NCI-H460 (cell line): ENCODE measurements around the gene OSBPL2. TPM values are rescaled to one million over a fixed set of nuclear protein-coding genes. Genes with fewer than 3 reads are reported as not detected.
A peak's percentile ranks its signal among the peaks of the same experiment; 100 is the strongest.

Experiments used
- DNase-seq: peaks from one replicate; pipeline ENCODE4 v3.0.0-alpha.2; 2016; ENCODE audit warnings: low read depth; ENCODE audit errors: extremely low read depth
- polyA plus RNA-seq: library from polyadenylated mRNA; depleted of rRNA; stranded (reverse); fragments of >200 nt; gene quantifications from 2 replicates; pipeline ENCODE4 v1.2.3, GENCODE V29; 2014; cell fraction: nucleus; rRNA removed
- total RNA-seq: library from RNA; depleted of rRNA; stranded (reverse); fragments of >200 nt; shearing (Covaris generic); gene quantifications from 2 replicates; pipeline ENCODE4 v1.2.3, GENCODE V29; 2014; rRNA removed

Gene OSBPL2
- total RNA-seq = 12.4 and 14.8 TPM in 2 replicates
- 18.9 and 26.8 TPM in 2 replicates for polyA plus RNA-seq

GRCh38 chr20:62237801-62238568 is at the start of gene OSBPL2:
Gene OSBPL2, plus strand, starts transcription at chr20:62238521. Its CDS starts 17,664 bp downstream, at chr20:62256185.
- DNase-seq = peak; percentile 98

DNA sequence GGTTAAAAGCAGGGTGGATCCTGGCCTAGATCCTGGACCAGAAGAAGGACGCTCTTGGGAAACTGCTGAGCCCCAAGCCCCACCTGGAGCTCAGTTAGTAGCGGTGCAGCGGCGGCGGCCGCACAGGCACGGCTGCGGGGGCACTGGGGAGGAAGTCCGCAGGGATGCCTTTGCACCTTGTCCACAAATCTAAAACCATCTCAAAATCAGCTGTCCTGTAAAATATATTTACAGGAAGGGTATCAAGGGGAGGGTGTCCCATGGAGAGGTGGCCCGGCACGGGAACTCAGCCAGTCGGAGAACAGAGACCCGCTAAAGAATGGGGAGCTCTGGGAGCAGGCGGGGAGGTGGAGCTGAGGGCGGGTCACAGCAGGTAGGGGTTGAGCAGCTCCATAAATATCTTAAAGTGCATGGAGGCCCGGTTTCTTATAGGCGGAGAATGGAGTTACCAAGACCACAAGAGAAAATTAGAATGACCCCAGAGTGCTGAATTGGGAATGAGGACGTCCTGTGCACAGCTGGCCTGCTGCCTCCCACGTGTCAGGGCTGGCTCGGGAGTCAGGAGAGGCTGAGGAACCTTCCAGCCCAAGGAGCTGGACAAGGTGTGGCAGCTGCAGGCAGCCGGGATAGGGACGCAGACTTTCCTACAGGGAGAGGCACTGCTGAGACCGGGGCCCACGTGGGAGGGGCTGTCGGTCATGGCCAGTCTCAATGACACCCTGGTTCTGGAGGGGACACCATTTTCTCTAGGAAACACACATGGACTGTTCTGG is 47.5 kb upstream of the OSBPL2 start:
- DNase-seq = no peak

DNA sequence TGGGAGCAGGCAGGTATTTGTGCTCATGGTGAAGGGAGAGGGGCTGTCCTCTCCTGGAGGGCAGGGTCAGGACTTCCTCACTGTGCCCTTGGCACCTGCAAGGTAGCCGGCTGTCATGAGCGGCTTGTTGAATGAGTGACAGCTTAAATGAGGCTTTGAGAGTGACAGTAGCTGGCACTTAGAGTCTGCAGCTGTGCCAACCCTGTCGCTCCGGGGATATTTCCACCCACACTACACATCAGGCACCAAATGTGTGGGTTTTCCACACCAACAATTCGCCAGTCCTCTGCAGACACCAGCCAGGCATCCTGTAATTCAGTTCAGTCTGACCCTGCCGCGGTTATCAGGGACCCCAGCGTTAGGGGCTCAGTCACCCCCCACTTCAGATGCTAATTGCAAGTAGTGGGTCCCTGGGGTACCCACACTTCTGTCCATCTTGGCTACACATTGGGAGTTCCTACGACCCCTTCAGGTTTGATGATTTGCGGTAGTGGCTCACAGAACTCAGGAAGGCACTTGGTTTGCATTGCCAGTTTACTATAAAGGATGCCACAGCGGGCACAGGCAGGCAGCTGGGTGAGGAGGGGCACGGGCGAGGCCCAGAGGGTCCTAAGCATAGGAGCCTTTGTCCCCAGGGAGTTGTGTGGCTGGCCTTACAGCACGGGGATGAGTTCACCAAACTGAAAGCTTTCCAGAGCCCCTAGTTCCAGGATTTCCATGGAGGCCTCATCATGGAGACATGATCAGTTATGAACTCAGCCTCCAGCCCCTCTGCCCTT is 46.4 kb upstream of the OSBPL2 start:
- DNase-seq = no peak

DNA sequence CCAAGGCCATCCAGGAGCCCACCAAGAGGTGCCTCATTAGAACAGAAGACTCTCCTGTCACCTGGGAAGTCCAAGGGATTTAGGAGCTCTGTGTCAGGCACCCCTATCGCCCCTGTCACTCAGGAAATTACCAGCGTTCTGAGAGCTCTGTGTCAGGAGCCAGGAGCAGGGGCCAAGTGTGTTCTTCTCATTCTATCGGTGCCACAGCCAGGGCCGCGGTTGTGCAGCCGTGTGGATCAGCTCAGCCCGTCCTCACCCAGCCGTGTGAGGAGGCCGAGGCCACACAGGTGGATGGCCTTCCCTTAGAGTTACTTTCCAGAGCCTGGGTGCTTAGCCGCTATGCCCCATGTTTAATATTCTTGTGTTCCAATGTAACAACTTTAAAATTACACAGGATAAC is 45.7 kb upstream of the OSBPL2 start:
- no peak for DNase-seq

GRCh38 chr20:62193079-62194025 is 45.0 kb upstream of the OSBPL2 start:
- no peak for DNase-seq

DNA sequence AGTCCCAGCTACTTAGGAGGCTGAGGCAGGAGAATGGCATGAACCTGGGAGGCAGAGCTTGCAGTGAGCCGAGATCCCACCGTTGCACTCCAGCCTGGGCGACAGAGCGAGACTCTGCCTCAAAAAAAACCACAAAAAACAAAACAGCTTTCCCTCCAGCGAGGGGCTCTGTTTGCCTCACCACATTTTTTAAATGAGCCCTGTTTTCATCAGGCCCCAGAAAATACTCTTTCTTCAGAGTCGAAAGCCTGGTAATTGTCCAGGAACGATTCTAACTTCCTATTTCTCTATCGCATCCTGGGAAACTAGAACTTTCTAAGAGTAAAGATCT is 43.3 kb upstream of the OSBPL2 start:
- no peak for DNase-seq

GRCh38 chr20:62195736-62196135 is 42.6 kb upstream of the OSBPL2 start:
- no peak for DNase-seq

DNA sequence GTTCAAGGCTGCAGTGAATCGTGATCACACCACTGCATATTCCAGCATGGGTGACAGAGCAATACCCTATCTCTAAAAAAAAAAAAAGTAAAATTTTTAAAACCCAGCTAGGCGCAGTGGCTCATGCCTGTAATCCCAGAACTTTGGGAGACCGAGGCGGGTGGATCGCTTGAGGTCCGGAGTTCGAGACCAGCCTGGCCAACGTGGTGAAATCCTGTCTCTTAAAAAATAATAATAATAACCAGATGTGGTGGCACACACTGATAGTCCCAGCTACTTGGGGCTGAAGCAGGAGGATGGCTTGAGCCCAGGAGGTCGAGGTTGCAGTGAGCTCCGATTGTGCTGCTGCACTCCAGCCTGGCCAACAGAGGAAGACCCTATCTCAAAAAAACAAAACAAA is 42.0 kb upstream of the OSBPL2 start:
- DNase-seq = no peak

- DNase-seq = no peak
Measured at GRCh38 chr20:62197311-62197710, 41.0 kb upstream of the OSBPL2 start.

DNA sequence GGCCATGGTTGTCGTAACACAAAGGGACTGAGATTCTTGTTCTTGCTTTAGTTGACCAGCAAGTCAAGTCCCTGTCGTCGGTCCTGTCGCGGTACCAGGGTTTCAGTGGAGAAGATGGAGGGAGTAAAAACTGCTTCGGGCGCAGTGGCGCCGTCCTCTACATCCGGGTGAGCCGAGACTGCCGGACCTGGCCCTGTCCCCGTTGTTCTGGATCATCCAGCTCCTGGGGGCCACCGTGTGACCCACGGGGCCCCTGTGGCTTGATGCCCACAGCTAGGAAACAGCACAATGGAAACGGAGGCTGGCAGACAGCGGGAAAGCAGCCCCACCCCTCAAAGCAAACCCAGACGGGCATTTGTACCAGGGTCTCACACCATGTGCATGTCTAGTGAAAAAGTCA is 40.5 kb upstream of the OSBPL2 start:
- no peak for DNase-seq

GRCh38 chr20:62198496-62198895 is 39.8 kb upstream of the OSBPL2 start:
- DNase-seq = no peak

- no peak for DNase-seq
Measured at GRCh38 chr20:62198931-62199330, 39.4 kb upstream of the OSBPL2 start.

GRCh38 chr20:62200491-62201172 is 37.7 kb upstream of the OSBPL2 start:
- no peak for DNase-seq

DNA sequence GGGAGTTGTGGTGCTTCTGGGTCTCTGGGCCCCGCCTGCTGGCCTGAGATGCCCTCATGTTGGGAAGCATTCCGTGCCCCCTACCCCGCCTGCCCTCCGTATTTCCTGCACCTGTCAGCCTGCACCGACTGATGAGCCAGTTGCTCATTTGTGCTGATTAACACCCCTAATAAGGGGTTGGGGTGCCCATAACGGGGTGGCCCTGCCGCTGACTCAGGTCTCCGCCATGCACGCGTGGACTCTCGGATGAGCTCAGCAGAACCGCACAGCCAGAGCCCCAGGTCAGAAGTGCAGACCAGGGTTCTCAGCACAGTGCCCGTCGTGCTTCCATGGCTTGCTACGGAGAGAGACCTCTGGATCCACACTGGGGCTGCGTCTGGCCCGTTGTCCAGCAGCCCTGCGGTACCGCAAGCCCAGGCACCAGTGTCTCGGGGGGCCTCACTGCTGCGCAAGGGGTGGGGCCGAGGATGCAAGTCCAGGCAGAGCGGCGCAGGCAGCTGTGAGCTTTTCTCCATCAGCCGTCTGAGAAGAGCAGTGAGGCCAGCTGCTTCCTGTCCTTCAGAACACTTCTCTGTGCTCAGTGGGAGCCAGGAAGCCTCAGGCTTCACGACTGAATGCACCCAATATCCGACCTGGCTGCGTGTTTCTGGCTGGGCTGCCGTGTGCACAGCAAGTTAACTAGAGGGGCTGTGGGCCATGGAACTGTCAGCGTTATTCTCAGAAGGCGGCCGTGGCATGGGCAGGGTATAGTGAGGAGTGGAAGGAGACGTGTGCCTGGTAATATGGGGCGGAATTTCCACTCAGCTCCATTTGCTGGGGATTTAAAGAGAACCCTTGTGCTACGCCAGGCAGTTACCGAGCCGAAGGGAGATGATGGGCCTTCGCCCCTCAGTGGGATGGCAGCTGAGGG is 36.9 kb upstream of the OSBPL2 start:
- no peak for DNase-seq

DNA sequence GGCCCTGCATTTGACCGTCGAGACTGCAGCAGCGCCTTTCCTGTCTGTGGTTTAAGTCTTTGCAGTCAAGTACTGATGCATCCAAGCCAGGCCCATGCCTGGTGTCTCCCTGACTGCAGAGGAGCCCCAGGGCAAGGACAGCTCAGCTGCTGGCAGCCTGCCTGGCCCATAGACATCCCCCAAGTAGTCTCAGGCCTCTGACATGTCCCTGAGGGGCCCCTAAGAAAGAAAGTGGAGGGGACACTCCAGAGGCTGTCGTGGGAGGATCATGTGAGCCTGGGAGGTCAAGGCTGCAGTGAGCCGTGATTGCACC is 36.3 kb upstream of the OSBPL2 start:
- DNase-seq = no peak

DNA sequence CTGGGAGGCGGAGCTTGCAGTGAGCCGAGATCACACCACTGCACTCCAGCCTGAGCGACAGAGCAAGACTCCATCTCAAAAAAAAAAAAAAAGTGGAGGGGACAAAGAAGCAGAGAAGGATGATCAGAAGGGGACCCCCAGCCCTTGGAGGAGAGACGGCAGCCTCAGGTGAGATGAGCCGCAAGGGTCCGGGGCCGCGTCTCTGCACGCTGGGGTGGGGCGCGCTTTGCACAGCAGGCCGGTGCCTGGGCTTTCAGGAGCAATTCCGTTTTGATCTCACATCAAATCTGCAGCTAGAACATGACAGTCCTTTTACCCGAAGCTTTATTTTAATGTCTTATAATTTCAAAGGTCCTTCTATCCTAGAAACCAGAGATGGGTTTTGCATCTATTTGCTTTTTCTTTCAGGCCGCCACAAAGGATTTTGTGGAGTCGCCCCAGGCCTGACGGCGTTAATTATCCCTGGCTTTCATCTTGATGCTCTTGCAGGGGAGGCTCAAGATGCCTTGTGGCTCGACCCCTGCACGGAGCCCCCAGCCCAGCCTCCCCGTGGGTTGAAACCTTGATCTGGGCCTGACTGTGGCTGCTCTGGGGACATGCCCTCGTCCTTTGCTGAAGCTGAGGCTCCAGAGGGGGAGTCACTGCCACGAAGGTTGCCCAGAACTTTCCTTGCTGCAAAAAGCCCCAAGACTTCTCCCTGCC is 35.5 kb upstream of the OSBPL2 start:
- DNase-seq = no peak

- no peak for DNase-seq
Measured at GRCh38 chr20:62203378-62204030, 34.8 kb upstream of the OSBPL2 start.
